Sigmoid colon (tissue), 4 donors: ENCODE measurements around the gene KLHL35.

ENCODE experiments used
- CTCF ChIP-seq, 4 experiments: fragments of 450-650 bp in 3 of 4; fragments of 200-600 bp in 1 of 4; IDR thresholded peaks; one replicate each; pipeline ENCODE4 v1.5.1; 2016 to 2019; ENCODE audit warnings: antibody characterized with exemption in 4 of 4, mild to moderate bottlenecking in 3 of 4, moderate library complexity in 2 of 4
- POLR2AphosphoS5 ChIP-seq, 4 donors: sonication (generic); formaldehyde crosslinking; IDR thresholded peaks; one replicate each; pipeline ENCODE4 v1.6.1; 2017; ENCODE audit warnings: antibody characterized with exemption in 4 of 4

- TF ChIP-seq CTCF (IDR thresholded peaks at IDR 0.05) (no peak), POLR2AphosphoS5 (IDR thresholded peaks at IDR 0.05) (no peak)
Observed at GRCh38 chr11:75374646-75375045, 58.4 kb downstream of the KLHL35 start.
